Activated CD8-positive, alpha-beta memory T cell treated with anti-CD3 and anti-CD28 coated beads, Interleukin-2, amount 50 U/mL, for 24 hours (primary cell): Measurements from ENCODE around the gene LRRC17.

Experiments
- DNase-seq: peaks from one replicate; pipeline ENCODE4 v3.0.0-alpha.2; 2020; ENCODE audit errors: extremely low read depth

LRRC17 gene

DNA sequence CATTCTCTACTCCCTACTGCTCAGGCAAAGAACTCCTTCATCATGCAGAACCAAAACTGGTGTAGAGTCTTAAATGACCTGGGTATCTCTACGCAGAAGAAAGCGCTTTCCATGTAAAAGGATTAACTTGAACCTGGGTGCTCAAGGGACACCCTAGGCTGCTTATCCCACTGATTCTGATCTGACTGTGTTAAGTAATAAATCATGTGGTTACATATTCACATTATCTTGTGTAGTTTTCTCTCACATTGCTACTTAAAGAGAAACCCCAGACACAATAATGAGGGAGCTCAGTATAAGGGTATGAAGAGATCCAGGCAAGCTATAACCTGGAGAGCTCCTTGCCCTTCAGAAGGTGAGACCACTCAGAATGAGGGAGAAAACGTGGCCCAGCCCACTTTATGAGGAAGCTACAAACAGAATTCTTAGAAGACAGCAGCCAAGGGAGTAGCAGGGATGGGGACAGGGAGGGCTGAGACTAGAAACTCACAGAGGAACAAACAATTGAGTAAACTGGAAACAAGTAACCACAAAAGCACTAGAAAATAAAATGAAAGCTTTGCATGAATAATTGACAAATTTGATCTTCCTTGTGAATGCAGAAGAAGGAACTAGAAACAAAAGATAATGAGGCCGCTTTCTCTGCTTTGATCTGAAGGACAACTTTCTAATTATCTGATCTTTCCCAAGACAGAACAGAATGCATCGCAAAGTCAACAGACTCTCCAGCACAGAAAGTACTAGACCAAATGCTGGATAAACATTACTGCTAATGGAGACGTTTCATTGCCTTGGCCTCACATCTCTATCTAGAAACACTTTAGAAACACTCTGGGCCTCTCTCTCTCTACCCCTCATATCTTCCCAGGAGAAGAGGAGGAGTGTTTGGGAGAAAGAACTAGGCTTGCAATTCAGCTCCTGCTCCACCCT is 76.1 kb downstream of the LRRC17 start:
- DNase-seq = no peak

DNA sequence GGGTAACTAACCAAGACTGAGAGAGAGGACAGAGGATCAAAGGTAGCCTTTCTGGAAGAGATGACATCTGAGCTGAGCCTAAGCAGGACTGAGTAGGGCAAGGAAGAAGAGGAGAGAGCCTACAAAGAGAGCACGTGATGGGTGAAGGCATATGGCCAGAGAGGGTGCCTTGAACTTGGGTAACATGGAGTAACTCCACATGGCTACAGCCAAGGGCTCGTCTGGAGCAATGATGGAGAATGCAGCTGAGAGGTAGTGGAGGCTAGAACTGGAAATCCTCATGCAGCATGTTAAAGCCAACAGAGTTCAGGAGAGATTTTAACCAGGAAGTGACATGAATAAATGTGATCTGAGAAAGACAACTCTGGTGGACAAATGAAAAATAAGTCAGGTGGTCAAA is 77.8 kb downstream of the LRRC17 start:
- no peak for DNase-seq

GRCh38 chr7:102991077-102991539 is 78.3 kb downstream of the LRRC17 start:
- no peak for DNase-seq

DNA sequence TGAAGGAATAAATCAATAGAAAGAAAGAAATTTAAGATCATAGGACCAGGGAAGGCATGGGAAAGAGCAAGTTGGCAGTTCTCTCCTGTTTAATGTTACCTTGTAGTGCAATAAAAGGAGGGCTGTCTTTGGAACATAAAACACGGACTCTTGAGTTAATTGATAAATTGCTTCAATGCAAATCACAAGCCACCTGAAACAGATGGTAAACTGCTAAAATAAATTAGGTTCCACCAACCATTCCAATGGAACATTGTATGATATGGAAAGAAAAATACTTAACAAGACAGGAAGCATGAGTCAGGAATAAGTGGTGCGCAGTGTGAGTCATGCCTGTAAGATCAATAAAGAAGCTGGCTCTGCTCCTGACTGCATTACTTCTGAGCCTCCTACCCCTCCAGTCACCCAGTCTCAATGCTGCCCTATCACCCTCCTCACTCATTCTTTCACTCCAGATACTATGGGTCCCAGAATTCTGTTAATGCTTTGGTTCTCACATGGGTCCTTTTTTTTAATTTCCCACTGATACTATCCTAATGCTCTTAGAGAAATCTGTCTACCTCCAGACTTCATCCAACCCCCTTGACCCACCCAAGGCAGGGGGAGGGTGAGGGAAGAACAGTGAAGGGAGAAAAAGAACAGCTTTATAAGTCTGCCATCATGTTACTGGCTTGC is 78.9 kb downstream of the LRRC17 start:
- no peak for DNase-seq

DNA sequence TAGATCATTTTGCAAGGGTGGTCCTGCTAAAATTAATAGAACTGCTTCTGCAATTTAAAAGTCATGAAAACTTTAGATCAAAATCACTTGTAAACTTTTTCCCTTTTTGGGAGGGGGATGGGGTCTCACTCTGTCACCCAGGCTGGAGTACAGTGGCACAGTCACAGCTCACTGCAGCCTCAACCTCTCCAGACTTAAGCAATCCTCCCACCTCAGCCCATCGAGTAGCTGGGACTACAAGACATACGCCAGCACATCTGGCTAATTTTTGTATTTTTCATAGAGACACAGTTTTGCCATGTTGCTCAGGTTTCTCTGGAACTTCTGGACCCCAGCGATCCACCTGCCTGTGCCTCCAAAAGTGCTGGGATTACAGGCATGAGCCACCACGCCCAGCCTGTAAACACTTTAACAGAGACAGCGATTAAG is 79.7 kb downstream of the LRRC17 start:
- DNase-seq = no peak

- no peak for DNase-seq
Observed at GRCh38 chr7:102992938-102993717, 80.3 kb downstream of the LRRC17 start.

DNA sequence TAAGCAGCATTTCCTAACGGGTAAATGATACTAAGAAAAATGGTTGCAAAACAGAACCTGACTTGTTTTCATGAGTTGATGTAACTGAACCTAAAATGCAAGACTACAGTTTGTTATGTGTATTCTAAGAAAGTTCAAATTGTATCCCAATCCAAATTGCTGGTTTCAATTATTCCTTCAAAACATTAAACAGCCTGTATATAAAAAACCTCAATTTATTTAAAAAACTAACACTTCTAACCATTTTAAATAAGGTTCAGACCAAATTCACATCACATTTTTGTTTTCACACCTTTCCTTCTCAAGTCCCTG is 80.9 kb downstream of the LRRC17 start:
- no peak for DNase-seq

- DNase-seq = no peak
Observed at GRCh38 chr7:102994567-102994966, 81.8 kb downstream of the LRRC17 start.
